Stimulated activated CD8-positive, alpha-beta memory T cell treated with anti-CD3 and anti-CD28 coated beads, Interleukin-7, amount 100 ng/mL, for 48 hours (primary cell): ENCODE results near the gene PDE3A.
"Not testable (repeated sequence)": the region's sequence is repeated elsewhere in the genome, so short reads cannot be mapped to it uniquely, and the experiment has no call there.

Experiments
- DNase-seq, 2 donors: peaks; one replicate each; pipeline ENCODE4 v3.0.0-alpha.2; 2020; ENCODE audit warnings: low read depth in 1 of 2; ENCODE audit errors: extremely low read depth in 1 of 2

PDE3A gene

GRCh38 chr12:20593611-20594010 is 225.3 kb downstream of the PDE3A start:
- no peak for DNase-seq

- no peak for DNase-seq
These were observed 227.7 kb downstream of the PDE3A start for GRCh38 chr12:20596061-20596460.

GRCh38 chr12:20599757-20600156 is 231.4 kb downstream of the PDE3A start:
- no peak for DNase-seq

- DNase-seq = no peak
These were observed 233.4 kb downstream of the PDE3A start for GRCh38 chr12:20601668-20602280.

- DNase-seq = no peak
These were observed 234.5 kb downstream of the PDE3A start for GRCh38 chr12:20602641-20603391.

- DNase-seq = no peak
These were observed 236.2 kb downstream of the PDE3A start for GRCh38 chr12:20604408-20605067.

- DNase-seq = not testable (repeated sequence)
These were observed 246.7 kb downstream of the PDE3A start for GRCh38 chr12:20615020-20615419.

GRCh38 chr12:20616093-20616492 is 247.8 kb downstream of the PDE3A start:
- DNase-seq = no peak

GRCh38 chr12:20620261-20620660 is 251.9 kb downstream of the PDE3A start:
- no peak for DNase-seq

- no peak for DNase-seq
These were observed 256.4 kb downstream of the PDE3A start for GRCh38 chr12:20624718-20625117.

- no peak for DNase-seq
These were observed 257.2 kb downstream of the PDE3A start for GRCh38 chr12:20625531-20625930.

- no peak for DNase-seq
These were observed 258.8 kb downstream of the PDE3A start for GRCh38 chr12:20627001-20627588.

GRCh38 chr12:20628226-20628787 is 260.0 kb downstream of the PDE3A start:
- DNase-seq = no peak

GRCh38 chr12:20628999-20629398 is 260.7 kb downstream of the PDE3A start:
- no peak for DNase-seq

- no peak for DNase-seq
These were observed 261.2 kb downstream of the PDE3A start for GRCh38 chr12:20629414-20630156.

GRCh38 chr12:20631711-20632110 is 263.4 kb downstream of the PDE3A start:
- no peak for DNase-seq

GRCh38 chr12:20641106-20641505 is 272.8 kb downstream of the PDE3A start:
- DNase-seq = no peak

GRCh38 chr12:20643822-20644221 is 275.5 kb downstream of the PDE3A start:
- DNase-seq = no peak

- DNase-seq = no peak
These were observed 278.0 kb downstream of the PDE3A start for GRCh38 chr12:20646239-20646827.

GRCh38 chr12:20653871-20654270 is 285.5 kb downstream of the PDE3A start:
- DNase-seq = no peak
